ENCODE data around the gene MRGPRF.
"Not testable (repeated sequence)": the region's sequence is repeated elsewhere in the genome, so short reads cannot be mapped to it uniquely, and the experiment has no call there.

The MRGPRF gene

GRCh38 chr11:69002570-69003231, 10.3 kb downstream of the MRGPRF start:
- no peak for DNase-seq (ENCODE audit: low read depth)

DNA sequence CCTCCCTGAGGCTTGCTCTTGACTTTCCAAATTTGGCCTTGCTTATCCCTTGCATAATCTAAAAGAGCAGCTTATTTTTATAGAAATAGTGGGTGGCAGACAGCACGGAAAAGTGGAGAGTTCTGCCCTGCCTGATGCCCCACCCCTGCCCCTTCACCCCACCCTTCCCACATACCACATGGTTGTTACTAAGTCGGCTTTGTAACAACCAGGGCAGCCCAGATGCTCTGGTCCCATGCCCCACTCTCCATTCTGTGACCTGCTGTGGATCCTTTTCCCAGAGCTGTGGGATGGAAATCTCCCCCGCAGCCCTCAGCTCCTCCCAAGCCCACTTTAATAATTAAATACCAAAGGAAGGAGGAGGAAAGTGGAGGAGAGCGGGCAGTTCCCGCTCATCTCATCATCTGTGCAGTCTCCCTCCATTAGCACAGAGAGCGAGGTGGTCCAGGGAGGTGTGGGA, 10.9 kb downstream of the MRGPRF start:
- no peak for DNase-seq (ENCODE audit: low read depth)

DNA sequence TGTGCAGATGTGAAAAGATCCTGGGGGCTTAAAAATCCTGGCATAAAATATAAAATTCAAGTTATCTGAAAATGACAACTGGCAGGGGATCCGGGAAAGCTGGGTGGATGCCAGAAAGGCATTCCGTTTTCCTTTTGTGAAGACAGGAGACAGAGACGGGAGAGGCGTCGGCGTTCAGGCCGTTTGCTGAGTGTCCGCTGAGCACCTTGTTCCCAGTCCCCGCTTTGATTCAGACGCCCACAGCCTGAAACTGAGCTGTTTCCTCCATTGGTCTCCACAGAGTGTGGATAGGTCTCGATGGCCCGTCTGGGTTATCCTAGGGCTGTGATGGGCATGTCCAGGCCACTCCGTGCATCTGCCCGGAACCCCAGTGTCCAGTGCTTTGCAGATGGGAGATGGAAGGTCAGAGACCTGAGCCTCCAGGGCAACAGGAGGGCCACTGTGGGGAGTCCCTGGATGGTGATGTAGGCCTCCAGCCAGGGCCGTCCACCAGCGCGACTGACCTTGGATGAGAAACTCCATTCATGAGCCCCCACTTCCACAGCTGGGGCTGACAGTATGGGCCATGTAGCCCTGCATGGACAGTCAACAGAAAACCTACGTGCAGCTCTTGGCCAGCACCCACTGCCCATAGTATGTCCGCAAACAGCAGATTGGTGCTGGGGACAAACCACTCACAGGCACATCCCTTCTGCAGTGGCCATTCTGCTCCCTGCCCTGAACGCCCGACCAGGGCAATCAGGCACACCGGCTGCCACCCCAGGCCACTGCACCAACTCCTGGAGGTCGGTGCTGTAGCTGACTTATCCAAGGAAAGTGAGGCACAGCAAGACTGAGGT, 11.6 kb downstream of the MRGPRF start:
- DNase-seq (ENCODE audit: low read depth), result no peak

DNA sequence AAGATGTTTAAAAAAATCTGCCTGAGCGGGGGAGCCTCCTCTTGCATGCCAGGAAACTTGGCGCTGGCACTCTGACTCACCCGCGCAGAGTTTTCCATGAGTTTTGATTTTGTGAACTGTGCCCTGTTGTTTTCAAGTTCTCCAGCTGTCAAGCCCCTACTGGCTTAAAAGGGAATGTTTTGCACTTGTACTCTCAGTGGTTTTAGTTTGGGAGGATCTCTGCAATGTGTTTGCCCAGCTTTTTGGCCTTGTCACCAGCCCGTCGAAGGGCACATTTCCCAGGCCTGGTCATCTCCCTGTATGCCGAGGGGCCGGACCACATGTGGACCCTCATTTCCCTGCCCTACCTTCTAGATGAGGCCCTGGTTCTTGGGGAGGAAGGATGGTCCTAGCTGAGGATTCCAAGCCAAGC, 12.2 kb downstream of the MRGPRF start:
- DNase-seq (ENCODE audit: low read depth), result no peak

DNA sequence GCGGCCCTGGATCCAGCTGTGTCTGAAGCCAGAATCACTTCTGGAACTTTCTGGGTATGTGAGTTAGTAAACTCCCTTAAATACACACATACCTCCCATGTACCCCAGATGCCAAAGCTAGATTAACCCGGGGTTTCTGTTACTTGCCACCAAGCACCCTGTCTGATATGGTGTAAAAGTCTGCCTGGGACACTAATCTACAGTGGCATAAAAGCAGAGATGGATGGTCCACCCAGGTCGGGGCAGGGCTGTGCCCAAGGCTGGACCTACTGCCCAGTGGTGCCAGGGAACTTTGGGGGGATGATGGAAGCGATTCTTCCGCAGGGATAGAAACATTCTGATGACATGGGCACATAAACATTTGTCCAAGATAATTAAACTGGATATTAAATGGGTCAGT, 12.7 kb downstream of the MRGPRF start:
- DNase-seq (ENCODE audit: low read depth), result no peak

DNA sequence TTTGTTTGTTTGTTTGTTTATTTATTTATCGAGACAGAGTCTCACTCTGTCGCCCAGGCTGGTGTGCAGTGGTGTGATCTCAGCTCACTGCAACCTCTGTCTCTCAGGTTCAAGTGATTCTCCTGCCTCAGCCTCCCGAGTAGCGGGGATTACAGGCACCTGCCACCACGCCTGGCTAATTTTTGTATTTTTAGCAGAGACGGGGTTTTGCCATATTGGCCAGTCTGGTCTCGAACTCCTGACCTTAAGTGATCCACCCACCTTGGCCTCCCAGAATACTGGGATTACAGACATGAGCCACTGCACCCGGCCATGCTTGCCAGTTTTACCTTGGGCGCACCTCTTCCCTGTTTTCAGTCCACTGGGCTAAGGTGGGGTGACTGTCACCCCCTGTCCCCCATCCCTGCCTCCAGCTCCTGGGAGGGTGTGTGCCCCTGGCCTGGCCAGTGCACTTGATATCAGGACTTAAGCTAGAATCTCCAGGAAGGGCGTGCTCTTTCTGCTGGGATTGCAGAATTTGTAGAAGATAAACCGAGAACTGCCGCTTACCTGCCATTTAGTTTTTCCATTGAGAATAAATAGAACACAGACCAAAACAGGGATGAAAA, 13.2 kb downstream of the MRGPRF start:
- DNase-seq (ENCODE audit: low read depth), result not testable (repeated sequence)

DNA sequence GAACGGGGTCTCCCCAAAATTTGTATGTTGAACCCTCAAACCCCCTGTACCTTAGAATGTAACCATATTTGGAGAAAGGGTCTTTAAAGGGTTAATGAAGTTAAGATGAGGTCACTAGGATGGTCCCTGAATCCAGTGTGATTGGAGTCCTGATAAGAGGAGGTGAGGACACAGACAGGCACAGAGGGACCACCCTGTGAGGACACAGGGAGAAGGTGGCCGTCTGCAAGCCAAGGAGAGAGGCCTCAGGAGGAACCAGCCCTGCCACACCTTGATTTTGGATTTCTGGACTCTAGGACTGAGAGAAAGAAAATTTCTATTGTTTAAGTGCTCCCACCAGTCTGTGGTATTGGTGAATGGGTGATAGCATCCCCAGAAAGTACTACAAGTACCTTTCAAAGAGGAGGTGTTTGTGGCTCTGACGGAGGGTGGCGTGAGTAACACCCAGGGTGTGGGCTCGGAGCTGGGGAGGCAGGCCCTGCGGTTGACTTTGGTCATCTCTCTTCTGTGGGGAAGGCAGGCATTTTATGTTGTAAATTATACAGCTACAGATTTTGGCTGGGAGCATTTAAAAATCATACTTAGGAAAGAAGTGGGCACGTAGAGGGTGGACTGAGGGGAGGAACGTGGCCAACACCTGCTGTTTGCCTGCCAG, 13.8 kb downstream of the MRGPRF start:
- DNase-seq (ENCODE audit: low read depth), result no peak

DNA sequence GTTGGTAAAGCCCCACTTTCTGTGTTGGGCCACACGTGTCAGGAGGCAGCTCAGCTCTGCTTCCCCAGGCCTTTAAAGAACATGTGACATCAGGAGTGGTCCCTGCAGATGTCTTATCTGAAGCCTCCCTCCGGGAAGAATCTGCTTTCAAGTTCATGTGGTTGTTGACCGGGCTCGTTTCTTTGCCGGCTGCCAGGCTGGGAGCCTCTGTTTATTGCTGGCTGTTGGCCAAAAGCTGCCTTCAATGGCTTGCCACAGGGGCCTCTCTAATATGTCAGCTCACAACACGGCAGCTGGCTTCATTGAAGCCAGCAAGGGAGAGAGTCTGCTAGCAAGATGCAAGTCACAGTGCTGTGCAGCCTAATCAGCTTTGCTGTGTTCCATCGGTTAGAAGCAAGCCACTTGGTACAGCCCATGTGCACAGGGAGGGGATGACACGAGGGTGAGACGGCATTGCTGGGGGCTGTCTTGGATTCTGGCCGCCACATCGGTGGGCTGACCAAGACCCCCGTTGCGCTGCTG, 14.6 kb downstream of the MRGPRF start:
- no peak for DNase-seq (ENCODE audit: low read depth)

GRCh38 chr11:68997995-68998348, 15.1 kb downstream of the MRGPRF start:
- DNase-seq (ENCODE audit: low read depth), result no peak

DNA sequence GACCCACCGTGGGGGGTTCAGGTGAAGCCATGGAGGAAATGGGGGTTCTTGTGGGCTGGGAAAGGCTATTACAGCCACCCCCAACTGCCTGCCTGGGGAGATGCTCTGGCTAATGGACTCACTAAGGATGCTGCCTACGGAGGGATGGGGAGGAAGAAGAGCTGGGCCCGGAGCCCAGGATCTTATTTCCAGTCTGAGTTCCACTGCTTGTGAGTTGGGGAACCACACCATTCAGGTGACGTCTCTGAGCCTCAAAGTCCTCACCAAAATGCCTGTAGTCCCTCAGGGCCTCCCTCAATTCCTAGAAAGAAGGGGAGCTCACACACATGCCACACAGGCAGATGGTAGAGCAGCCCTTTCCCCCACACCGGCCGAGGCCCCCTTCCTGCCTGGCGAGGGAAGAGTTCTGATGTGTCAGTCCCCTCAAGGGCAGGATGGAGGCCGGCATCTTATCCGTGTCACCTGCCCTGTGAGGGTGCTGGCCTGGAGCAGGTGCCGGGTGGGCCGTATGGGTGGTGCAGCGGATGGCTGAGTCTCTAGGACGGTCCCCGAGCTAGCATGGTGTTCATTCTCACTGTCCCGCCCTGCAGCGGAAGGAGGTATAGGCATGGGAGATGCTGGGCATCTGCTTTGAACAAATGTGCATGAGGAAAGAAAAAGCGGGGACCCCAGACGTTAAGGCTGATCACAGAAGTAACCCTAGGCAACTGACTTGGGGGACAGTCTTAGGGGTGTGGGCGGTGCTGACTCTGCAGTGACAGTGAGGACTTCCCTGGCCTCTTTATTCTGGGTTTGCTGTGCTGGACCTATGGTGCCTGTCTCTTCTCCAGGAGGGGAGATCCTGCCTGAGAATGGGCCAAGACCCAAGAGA, 15.7 kb downstream of the MRGPRF start:
- no peak for DNase-seq (ENCODE audit: low read depth)

GRCh38 chr11:68996376-68997123, 16.5 kb downstream of the MRGPRF start:
- no peak for DNase-seq (ENCODE audit: low read depth)

GRCh38 chr11:68994894-68995285, 18.2 kb downstream of the MRGPRF start:
- DNase-seq (ENCODE audit: low read depth), result no peak

DNA sequence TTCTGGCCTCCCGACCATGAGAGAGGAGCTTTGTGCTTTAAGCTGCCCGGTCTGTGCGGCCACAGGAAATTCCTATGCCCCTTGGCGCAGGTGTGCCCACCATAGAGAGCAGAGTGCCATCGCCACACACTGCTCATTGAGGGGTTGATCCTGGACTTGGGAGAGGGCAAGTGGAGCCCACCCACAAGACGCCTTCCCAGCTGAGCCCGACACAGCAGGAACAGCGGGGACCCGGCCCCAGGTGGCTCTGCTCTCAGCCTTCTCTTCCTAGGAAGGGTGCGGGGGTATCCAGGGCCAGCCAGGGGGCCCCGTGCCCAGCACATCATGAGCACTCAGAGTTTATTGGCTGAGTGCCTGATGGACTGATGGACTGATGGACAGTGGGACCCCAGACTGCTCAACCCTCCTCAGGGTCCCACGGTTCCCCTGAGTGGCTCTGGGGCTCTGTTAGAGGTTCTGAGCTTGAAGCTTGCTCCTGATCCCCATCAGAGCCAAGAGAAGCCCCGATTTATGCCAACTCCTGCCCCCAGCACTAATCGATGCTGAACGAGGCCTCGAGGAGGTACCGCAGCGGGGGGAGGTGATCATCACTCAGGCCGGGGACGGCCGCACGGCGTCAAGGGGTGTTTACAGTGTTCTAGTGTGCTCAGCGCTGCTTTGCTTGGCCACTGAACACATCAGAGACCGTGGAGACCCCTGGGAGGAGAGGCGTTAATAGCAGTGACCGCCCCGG, 18.7 kb downstream of the MRGPRF start:
- no peak for DNase-seq (ENCODE audit: low read depth)

GRCh38 chr11:68993546-68993945, 19.5 kb downstream of the MRGPRF start:
- DNase-seq (ENCODE audit: low read depth), result no peak

- no peak for DNase-seq (ENCODE audit: low read depth)
These were observed 20.2 kb downstream of the MRGPRF start for GRCh38 chr11:68992743-68993255.

DNA sequence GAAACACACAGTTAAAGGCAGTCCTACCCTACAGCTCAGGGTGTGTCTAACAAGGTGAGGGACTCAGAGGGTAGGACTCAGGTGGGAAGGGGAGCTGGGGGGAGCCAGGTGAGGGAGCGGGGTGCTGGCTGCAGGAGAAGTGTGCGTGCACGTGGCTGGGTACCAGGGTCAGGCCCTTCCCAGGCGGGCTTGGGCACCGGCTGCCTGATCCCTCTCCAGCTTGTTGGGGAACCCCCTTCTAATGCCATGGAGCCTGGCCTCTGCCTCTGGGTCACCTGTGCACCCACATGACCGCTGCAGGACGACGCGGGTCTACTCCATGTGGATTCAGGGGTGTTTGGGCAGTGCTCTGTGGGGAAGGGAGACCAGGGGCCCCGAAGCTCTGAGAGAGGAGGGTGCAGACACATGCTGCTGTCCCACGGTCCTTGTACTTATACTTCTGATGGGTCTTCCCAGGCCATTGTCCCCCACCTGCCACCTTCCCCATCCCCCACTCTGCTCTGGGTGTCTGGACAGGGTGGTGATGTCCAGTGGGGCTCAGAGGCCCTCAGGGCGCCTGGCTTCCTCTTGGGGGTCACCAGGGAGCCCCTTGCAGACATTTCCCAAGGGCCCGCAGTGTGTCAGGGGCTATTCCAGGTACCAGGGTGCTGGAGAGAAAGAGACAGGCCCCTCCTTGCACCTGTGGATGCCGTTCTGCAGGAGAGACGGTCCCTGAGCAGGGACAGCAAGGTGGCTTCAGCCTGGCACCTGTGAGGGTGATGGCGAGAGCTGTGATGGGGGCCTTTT, 21.9 kb downstream of the MRGPRF start:
- DNase-seq (ENCODE audit: low read depth), result no peak

DNA sequence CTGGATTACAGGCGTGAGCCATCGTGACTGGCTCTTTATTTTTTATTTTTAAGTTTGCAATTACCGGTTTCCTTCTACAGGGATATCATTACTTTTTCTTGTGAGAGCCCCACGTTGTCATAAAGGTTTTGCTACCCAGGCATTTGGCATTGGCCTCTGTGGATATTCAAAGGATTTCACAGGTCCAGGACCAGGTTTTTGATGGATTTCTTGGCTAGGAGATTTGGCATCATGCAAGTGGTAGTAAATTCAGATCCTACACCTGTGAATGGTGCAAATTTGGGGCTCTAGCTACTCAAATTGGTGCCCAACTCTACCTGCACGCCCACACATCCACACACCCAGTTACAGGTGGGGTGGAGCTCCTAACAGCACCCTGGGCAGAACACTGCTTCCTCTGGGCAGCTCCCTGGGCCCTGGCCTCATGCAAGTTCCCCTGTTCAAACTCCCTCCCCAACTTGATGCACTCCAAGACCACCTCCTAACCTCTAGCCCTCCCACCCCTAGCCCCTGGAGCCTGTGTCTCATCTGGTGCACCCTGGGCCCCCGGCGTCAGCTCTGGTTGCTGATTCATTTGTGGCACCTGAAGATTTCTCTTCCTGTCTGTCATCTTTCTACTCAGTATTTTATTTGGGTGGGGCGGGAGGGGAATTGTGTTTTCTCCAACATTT, 23.0 kb downstream of the MRGPRF start:
- DNase-seq (ENCODE audit: low read depth), result no peak

DNA sequence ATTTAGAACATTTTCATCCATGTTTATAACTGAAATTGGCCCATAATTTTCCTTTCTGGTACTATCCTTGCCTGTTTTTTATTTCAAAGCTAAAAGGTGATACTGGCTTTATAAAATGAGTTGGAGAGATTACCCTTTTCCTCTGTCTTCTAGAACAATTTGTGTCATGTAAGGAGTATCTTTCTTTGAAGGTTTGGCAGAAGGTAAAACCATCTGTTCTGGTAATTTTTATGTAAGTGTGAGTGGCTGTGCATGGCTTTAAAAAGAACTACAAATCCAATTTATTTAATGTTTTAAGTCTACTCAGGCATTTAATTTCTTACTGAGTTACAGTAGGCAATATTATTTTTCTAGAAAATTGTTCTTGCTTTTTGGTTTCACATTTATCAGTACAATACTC, 24.6 kb downstream of the MRGPRF start:
- no peak for DNase-seq (ENCODE audit: low read depth)

All from HS-27A (cell line).